Ishikawa (cell line): ENCODE results near the gene GGACT.

Source experiments
- EP300 ChIP-seq: IDR thresholded peaks from 2 replicates; pipeline ENCODE4 v1.6.1; 2012; ENCODE audit warnings: borderline replicate concordance
- TAF1 ChIP-seq: IDR thresholded peaks from 2 replicates; pipeline ENCODE4 v1.6.1; 2012; ENCODE audit warnings: low read depth, mild to moderate bottlenecking
- ZBTB7A ChIP-seq: IDR thresholded peaks from 2 replicates; pipeline ENCODE4 v1.6.1; 2012; ENCODE audit warnings: low read depth

- TF ChIP-seq EP300 (no peak), ZBTB7A (no peak), TAF1 (no peak)
These were observed 69.0 kb downstream of the GGACT start for GRCh38 chr13:100519626-100520025.
